ENCODE measurements around the gene CAB39L. TPM values are rescaled to one million over a fixed set of nuclear protein-coding genes. Genes with fewer than 3 reads are reported as not detected.

CAB39L gene
- total and polyA plus RNA-seq, 2 of the 4 experiments (the other 2 are of a cell fraction) = 8.5 to 16.7 TPM

DNA sequence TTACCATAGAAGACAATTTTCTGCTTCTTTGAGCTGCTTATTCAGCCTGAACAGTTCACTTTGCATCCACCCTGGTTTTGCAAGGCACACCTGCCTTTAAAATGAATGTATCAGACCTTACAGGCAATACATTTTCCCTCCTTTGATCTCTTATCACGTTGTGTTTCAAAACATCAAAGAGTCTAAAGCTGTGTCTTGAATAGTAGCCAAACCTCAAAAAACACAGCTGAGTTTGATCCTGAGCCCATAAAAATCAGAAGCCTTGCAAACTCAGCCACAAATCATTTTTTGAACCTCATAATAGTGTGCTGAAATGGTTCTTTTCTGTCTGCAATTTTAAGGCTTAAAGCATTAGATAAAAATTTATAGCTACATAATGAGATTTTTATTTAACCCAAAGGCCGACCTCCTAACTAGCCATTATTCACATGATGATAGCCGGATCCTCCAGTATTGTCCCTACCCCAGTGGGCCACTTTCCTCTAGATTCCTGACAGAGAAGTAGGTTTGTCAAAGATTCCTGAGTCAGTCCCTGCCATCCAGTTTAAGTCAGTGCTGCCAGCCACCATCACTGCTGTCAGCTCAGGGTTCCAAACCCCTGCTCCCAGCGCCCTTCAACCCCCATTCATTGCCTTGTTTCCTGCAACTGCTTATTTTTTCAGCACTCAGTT, 71.8 kb downstream of the CAB39L start:
- Histone ChIP-seq H3K9me1 (ENCODE audit: insufficient read depth, low read length) (0 out of 2 replicates have a peak, but pooled peaks cover 3% of the 10 kb centered on the region), H2BK15ac (ENCODE audit: low read depth, low read length) (0 out of 3 replicates have a peak overlapping the region, but pooled peaks have one; percentile 43), H3K4me1 (ENCODE audit: control insufficient read depth, insufficient read depth, low read length) (peaks cover 11% of the 10 kb centered on the region), H3K9me3 (ENCODE audit: control insufficient read depth, insufficient read depth, low read length) (no peaks in the 10 kb centered on the region), H2AK9ac (replicated peaks; ENCODE audit: low read depth, low read length, poor library complexity) (no peak overlapping the region), H3K27me3 (ENCODE audit: control insufficient read depth, insufficient read depth, low read length) (no peaks in the 10 kb centered on the region), H3K14ac (replicated peaks; ENCODE audit: low read depth, low read length) (no peak overlapping the region), H3K4me3 (ENCODE audit: insufficient read depth, low read depth, low read length) (no peak overlapping the region), H4K8ac (ENCODE audit: low read depth in 2 of 2, low read length in 2 of 2) (no peak overlapping the region), H2AFZ (replicated peaks; ENCODE audit: low read length, poor library complexity) (no peak overlapping the region), H2BK120ac (ENCODE audit: low read depth, low read length) (no peak overlapping the region), H3K9ac (ENCODE audit: low read depth, low read length) (no peak overlapping the region), H4K91ac (ENCODE audit: insufficient read depth, low read depth, low read length) (peak overlapping the region; percentile 29; the same call in 1 of the 2 replicates), H3K18ac (ENCODE audit: low read depth, low read length) (no peak overlapping the region), H4K5ac (ENCODE audit: low read depth, low read length) (no peak overlapping the region), H3K4ac (ENCODE audit: low read depth, low read length) (no peak overlapping the region), H3K56ac (ENCODE audit: extremely low read depth, insufficient read depth, low read length) (no peak overlapping the region), H3K36me3 (ENCODE audit: control insufficient read depth, insufficient read depth, low read length) (peaks cover 3% of the 10 kb centered on the region; the same call in 1 of the 2 replicates), H3K4me2 (ENCODE audit: low read depth, low read length) (no peak overlapping the region), H3K27ac (ENCODE audit: insufficient read depth, low read length) (no peak overlapping the region), H3K23ac (ENCODE audit: low read depth, low read length) (no peak overlapping the region), H2BK5ac (ENCODE audit: low read depth, low read length, poor library complexity, severe bottlenecking) (no peak overlapping the region), H2AK5ac (ENCODE audit: low read depth, low read length) (peak overlapping the region; percentile 38; the same call in 1 of the 2 replicates), H4K20me1 (ENCODE audit: insufficient read depth, low read length) (no peaks in the 10 kb centered on the region), H2BK20ac (ENCODE audit: low read depth, low read length) (no peak overlapping the region), H3K79me1 (ENCODE audit: low read depth in 1 of 2, low read length in 2 of 2) (no peaks in the 10 kb centered on the region)
- POLR2A ChIA-PET (ENCODE audit: unreplicated experiment) = no interaction called here
- CTCF ChIA-PET = no interaction called here
- no CpG with 5 or more reads among the region's 4 CpGs for WGBS, 2 experiments (ENCODE audit: extremely low coverage in 2 of 2, insufficient read length in 1 of 2)
- DNase-seq = no peak
- TF ChIP-seq RAD21 (IDR thresholded peaks at IDR 0.05; ENCODE audit: low read length) (no peak), BHLHE40 (IDR thresholded peaks at IDR 0.05; ENCODE audit: low read depth, low read length) (no peak), FOS (IDR thresholded peaks at IDR 0.05; ENCODE audit: low read depth, low read length) (no peak), SMC3 (IDR thresholded peaks at IDR 0.05; ENCODE audit: low read depth, low read length) (no peak), MAFK (IDR thresholded peaks at IDR 0.05; ENCODE audit: low read depth, low read length) (no peak), RFX5 (IDR thresholded peaks at IDR 0.05; ENCODE audit: low read depth, low read length) (no peak), CEBPB (IDR thresholded peaks at IDR 0.05; ENCODE audit: low read depth, low read length) (no peak), MXI1 (IDR thresholded peaks at IDR 0.05; ENCODE audit: borderline replicate concordance, low read depth, low read length) (no peak), MAZ (IDR thresholded peaks at IDR 0.05; ENCODE audit: borderline replicate concordance, low read depth, low read length) (no peak), RCOR1 (IDR thresholded peaks at IDR 0.05; ENCODE audit: insufficient replicate concordance, low read length) (no peak), NFE2L2 (IDR thresholded peaks at IDR 0.05; ENCODE audit: low read depth, low read length) (no peak)
- TF ChIP-seq, protein P1, sequence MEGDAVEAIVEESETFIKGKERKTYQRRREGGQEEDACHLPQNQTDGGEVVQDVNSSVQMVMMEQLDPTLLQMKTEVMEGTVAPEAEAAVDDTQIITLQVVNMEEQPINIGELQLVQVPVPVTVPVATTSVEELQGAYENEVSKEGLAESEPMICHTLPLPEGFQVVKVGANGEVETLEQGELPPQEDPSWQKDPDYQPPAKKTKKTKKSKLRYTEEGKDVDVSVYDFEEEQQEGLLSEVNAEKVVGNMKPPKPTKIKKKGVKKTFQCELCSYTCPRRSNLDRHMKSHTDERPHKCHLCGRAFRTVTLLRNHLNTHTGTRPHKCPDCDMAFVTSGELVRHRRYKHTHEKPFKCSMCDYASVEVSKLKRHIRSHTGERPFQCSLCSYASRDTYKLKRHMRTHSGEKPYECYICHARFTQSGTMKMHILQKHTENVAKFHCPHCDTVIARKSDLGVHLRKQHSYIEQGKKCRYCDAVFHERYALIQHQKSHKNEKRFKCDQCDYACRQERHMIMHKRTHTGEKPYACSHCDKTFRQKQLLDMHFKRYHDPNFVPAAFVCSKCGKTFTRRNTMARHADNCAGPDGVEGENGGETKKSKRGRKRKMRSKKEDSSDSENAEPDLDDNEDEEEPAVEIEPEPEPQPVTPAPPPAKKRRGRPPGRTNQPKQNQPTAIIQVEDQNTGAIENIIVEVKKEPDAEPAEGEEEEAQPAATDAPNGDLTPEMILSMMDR (conservative IDR thresholded peaks at IDR 0.05; ENCODE audit: low read depth, low read length) = no peak
- TF ChIP-seq, protein P2, sequence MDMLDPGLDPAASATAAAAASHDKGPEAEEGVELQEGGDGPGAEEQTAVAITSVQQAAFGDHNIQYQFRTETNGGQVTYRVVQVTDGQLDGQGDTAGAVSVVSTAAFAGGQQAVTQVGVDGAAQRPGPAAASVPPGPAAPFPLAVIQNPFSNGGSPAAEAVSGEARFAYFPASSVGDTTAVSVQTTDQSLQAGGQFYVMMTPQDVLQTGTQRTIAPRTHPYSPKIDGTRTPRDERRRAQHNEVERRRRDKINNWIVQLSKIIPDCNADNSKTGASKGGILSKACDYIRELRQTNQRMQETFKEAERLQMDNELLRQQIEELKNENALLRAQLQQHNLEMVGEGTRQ (IDR thresholded peaks at IDR 0.05; ENCODE audit: low read depth, low read length) = no peak
- in situ Hi-C loops (cut with MboI; ENCODE audit: low sequenced_read_pairs) = no loop called here
- intact Hi-C loops (cut with micrococcal nuclease) = loop anchor here (5.0 kb wide), 1 partner anchor 60 kb away; no protein-coding TSS in a partner anchor
- BruUV-seq (replicated peaks) = no TSS peak
- ATAC-seq (ENCODE audit: low read depth) = no peak
- dilution Hi-C loops (cut with HindIII; ENCODE audit: low sequenced_read_pairs, unreplicated experiment) = no loop called here
